HG02571 (cell line): ENCODE data around the gene TBC1D10B.
A peak's percentile ranks its signal among the peaks of the same experiment; 100 is the strongest.
"Not testable (repeated sequence)": the region's sequence is repeated elsewhere in the genome, so short reads cannot be mapped to it uniquely, and the experiment has no call there.

Experiments
- ATAC-seq: cut with Tn5 transposase; IDR thresholded peaks from one replicate; pipeline ENCODE4 v1.9.1; 2021; ENCODE audit warnings: mild to moderate bottlenecking, moderate library complexity; ENCODE audit not compliant: unreplicated experiment

The TBC1D10B gene

GRCh38 chr16:30357085-30357714 is 13.1 kb downstream of the TBC1D10B start:
- no peak for ATAC-seq

GRCh38 chr16:30356401-30357084 is 13.8 kb downstream of the TBC1D10B start:
- no peak for ATAC-seq

- ATAC-seq = no peak
Measured at GRCh38 chr16:30355954-30356308, 14.4 kb downstream of the TBC1D10B start.

- peak; percentile 65 for ATAC-seq
Measured at GRCh38 chr16:30355144-30355953, 14.9 kb downstream of the TBC1D10B start, which contains the start of gene CD2BP2. TSS of gene CD2BP2 (minus strand) at chr16:30355308. CDS start at chr16:30354681, 627 bp downstream.

- peak; percentile 21 for ATAC-seq
Measured at GRCh38 chr16:30354423-30355143, 15.7 kb downstream of the TBC1D10B start.

GRCh38 chr16:30353438-30354129 is 16.7 kb downstream of the TBC1D10B start:
- ATAC-seq = no peak

- ATAC-seq = no peak
Measured at GRCh38 chr16:30352488-30353401, 17.5 kb downstream of the TBC1D10B start.

GRCh38 chr16:30351586-30352419 is 18.5 kb downstream of the TBC1D10B start:
- ATAC-seq = no peak

- no peak for ATAC-seq
Measured at GRCh38 chr16:30351001-30351441, 19.3 kb downstream of the TBC1D10B start.

GRCh38 chr16:30350134-30350871 is 20.0 kb downstream of the TBC1D10B start:
- no peak for ATAC-seq

GRCh38 chr16:30349675-30350074 is 20.6 kb downstream of the TBC1D10B start:
- no peak for ATAC-seq

- no peak for ATAC-seq
Measured at GRCh38 chr16:30348929-30349328, 21.4 kb downstream of the TBC1D10B start.

GRCh38 chr16:30348113-30348512 is 22.2 kb downstream of the TBC1D10B start:
- no peak for ATAC-seq

GRCh38 chr16:30346286-30346685 is 24.0 kb downstream of the TBC1D10B start:
- ATAC-seq = no peak

- not testable (repeated sequence) for ATAC-seq
Measured at GRCh38 chr16:30343491-30343820, 26.8 kb downstream of the TBC1D10B start.

GRCh38 chr16:30342751-30343490 is 27.4 kb downstream of the TBC1D10B start:
- ATAC-seq = no peak

GRCh38 chr16:30341971-30342370 is 28.3 kb downstream of the TBC1D10B start:
- not testable (repeated sequence) for ATAC-seq
